ENCODE measurements around the gene ADRM1.

GRCh38 chr20:62336329-62336728 is 33.5 kb downstream of the ADRM1 start:
- TF ChIP-seq POLR2A (IDR thresholded peaks at IDR 0.05; ENCODE audit: low read depth, low read length) (no peak), TAF1 (IDR thresholded peaks at IDR 0.05; ENCODE audit: low read depth, low read length) (no peak), POLR2AphosphoS5 (IDR thresholded peaks at IDR 0.05; ENCODE audit: low read depth, low read length) (no peak), PAX5 (IDR thresholded peaks at IDR 0.05; ENCODE audit: insufficient read depth, low read length, severe bottlenecking) (no peak), SPI1 (IDR thresholded peaks at IDR 0.05; ENCODE audit: low read depth, low read length) (no peak)
